Astrocyte (in vitro differentiated cells and primary cell): ENCODE results near the gene LCLAT1.

Source experiments
- CTCF ChIP-seq: IDR thresholded peaks from 2 replicates; pipeline ENCODE4 v1.5.1; 2011; ENCODE audit warnings: low read depth, mild to moderate bottlenecking, inconsistent platforms, low read length, moderate library complexity; ENCODE audit not compliant: insufficient read depth
- EZH2 ChIP-seq: IDR thresholded peaks from 2 replicates; pipeline ENCODE4 v1.6.1; 2012; ENCODE audit warnings: mild to moderate bottlenecking, low read length, inconsistent platforms; ENCODE audit not compliant: insufficient read depth

- TF ChIP-seq CTCF, result no peak
- no peak for TF ChIP-seq EZH2
These were observed 34.1 kb upstream of the LCLAT1 start for GRCh38 chr2:30412684-30413570.
